Activated CD8-positive, alpha-beta T cell treated with anti-CD3 and anti-CD28 coated beads for 36 hours (primary cell): ENCODE data around the gene TRERF1. TPM values are rescaled to one million over a fixed set of nuclear protein-coding genes. Genes with fewer than 3 reads are reported as not detected.

Experiments used
- ATAC-seq: fragments of 200-7000 bp; cut with Tn5 transposase; one replicate; pipeline ENCODE4 v1.10.0; 2021; ENCODE audit warnings: mild to moderate bottlenecking, moderate library complexity
- CTCF ChIA-PET: fragments of 350-600 bp; sonication (Branson Sonifier 250); formaldehyde crosslinking; loops from one replicate; lab custom pipeline; 2021; ENCODE audit warnings: antibody characterized with exemption; lab: Charles Lee
- POLR2A ChIA-PET: fragments of 350-600 bp; sonication (Branson Sonifier 250); formaldehyde crosslinking; loops from one replicate; lab custom pipeline; 2021; ENCODE audit warnings: antibody characterized with exemption; lab: Charles Lee
- DNase-seq: peaks from one replicate; pipeline ENCODE4 v3.0.0-alpha.2; 2020
- H3K27ac Mint-ChIP-seq: one replicate; pipeline ENCODE4 v1.8.0; 2021; ENCODE audit warnings: mild to moderate bottlenecking, mixed read lengths
- H3K27me3 Mint-ChIP-seq: one replicate; pipeline ENCODE4 v1.8.0; 2021; ENCODE audit warnings: mixed read lengths
- H3K36me3 Mint-ChIP-seq: one replicate; pipeline ENCODE4 v1.8.0; 2021; ENCODE audit warnings: low read depth, mixed read lengths
- H3K4me1 Mint-ChIP-seq: one replicate; pipeline ENCODE4 v1.8.0; 2021; ENCODE audit warnings: low read depth, mixed read lengths
- H3K4me3 Mint-ChIP-seq: one replicate; pipeline ENCODE4 v1.8.0; 2021; ENCODE audit warnings: mild to moderate bottlenecking, moderate library complexity, mixed read lengths
- H3K9me3 Mint-ChIP-seq: one replicate; pipeline ENCODE4 v1.8.0; 2021; ENCODE audit warnings: mixed read lengths
- CTCF ChIP-seq: fragments of 200-600 bp; IDR thresholded peaks from one replicate; pipeline ENCODE4 v1.8.0; 2022; ENCODE audit warnings: antibody characterized with exemption, mild to moderate bottlenecking
- intact Hi-C: fragments of 100-400 bp; cut with micrococcal nuclease; formaldehyde crosslinking; loops from one replicate; pipeline ENCODE4 v1.10.0; 2022
- total RNA-seq, 2 experiments: library from RNA; stranded (reverse); gene quantifications; one replicate each; pipeline ENCODE4 v1.2.3, GENCODE V29; 2021

TRERF1 gene
- total RNA-seq, 2 experiments from 2014 or later: 6.5 to 6.9 TPM

- CTCF ChIA-PET: interaction anchor here (0.6 to 6.6 kb wide), 27 partner anchors 8 to 344 kb away, joined by 3 to 126 read pairs (median 3); no protein-coding TSS in a partner anchor
- H3K27me3 Mint-ChIP-seq: no peaks in the 10 kb centered on the region
- no peak for TF ChIP-seq CTCF
- peaks cover 5% of the 10 kb centered on the region for H3K36me3 Mint-ChIP-seq
- no peak overlapping the region for H3K27ac Mint-ChIP-seq
- no peak for DNase-seq
- no peak for ATAC-seq
- no peak overlapping the region for H3K4me3 Mint-ChIP-seq
- POLR2A ChIA-PET: interaction anchor here (0.7 kb wide), 1 partner anchor 21 kb away, joined by 3 read pairs; no protein-coding TSS in a partner anchor
- H3K9me3 Mint-ChIP-seq: no peaks in the 10 kb centered on the region
- H3K4me1 Mint-ChIP-seq: peaks cover 2% of the 10 kb centered on the region
- intact Hi-C loops: loop anchor here (5.0 kb wide), 1 partner anchor 287 kb away; no protein-coding TSS in a partner anchor
Measured at GRCh38 chr6:42259841-42260395, 191.8 kb downstream of the TRERF1 start.

DNA sequence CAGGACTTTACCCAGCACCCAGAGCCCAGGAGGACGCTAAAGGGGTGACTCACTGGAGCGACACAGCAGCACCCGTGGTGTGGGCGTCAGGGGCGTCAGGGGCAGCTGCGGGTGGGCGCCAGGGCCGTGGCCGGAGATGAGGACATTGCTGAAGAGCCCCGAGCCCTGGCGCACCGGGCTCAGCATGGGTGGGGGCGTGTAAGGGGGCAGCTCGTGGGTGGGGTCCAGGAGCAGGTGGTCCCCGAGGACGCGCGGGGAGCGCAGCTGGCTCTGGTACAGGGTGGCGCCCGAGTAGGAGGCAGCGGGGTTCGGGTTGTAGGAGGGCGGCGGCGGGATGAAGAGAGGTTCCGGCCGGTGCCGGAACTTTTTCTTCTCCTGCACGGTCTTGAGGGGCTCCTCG lies 192.4 kb downstream of the TRERF1 start:
- Mint-ChIP-seq H3K27me3 (no peaks in the 10 kb centered on the region), H3K36me3 (peaks cover 5% of the 10 kb centered on the region), H3K27ac (no peak overlapping the region), H3K9me3 (no peaks in the 10 kb centered on the region), H3K4me3 (no peak overlapping the region), H3K4me1 (peaks cover 2% of the 10 kb centered on the region)
- no peak for DNase-seq
- ChIA-PET POLR2A (no interaction called here), CTCF (interaction anchor here (1.1 to 1.5 kb wide), 2 partner anchors 13 to 229 kb away, joined by 3 read pairs; no protein-coding TSS in a partner anchor)
- TF ChIP-seq CTCF: no peak
- ATAC-seq: no peak
- intact Hi-C loops: no loop called here

- DNase-seq (no peak), ATAC-seq (no peak)
- no peak for TF ChIP-seq CTCF
- Mint-ChIP-seq H3K27me3 (no peaks in the 10 kb centered on the region), H3K27ac (no peak overlapping the region), H3K9me3 (no peaks in the 10 kb centered on the region), H3K4me3 (no peak overlapping the region), H3K4me1 (peaks cover 2% of the 10 kb centered on the region), H3K36me3 (peaks cover 2% of the 10 kb centered on the region)
- intact Hi-C loops: no loop called here
- POLR2A ChIA-PET: interaction anchor here (0.7 kb wide), 1 partner anchor 290 kb away, joined by 3 read pairs; no protein-coding TSS in a partner anchor
- CTCF ChIA-PET: interaction anchor here (0.9 to 1.4 kb wide), 4 partner anchors 26 to 305 kb away, joined by 3 to 6 read pairs (median 3); no protein-coding TSS in a partner anchor
Measured at GRCh38 chr6:42257614-42258013, 194.1 kb downstream of the TRERF1 start.

GRCh38 chr6:42257063-42257462 lies 194.7 kb downstream of the TRERF1 start:
- ATAC-seq: no peak
- no peak for DNase-seq
- Mint-ChIP-seq H3K27ac (no peak overlapping the region), H3K4me3 (no peak overlapping the region), H3K27me3 (no peaks in the 10 kb centered on the region), H3K4me1 (peaks cover 2% of the 10 kb centered on the region), H3K9me3 (no peaks in the 10 kb centered on the region), H3K36me3 (peaks cover 2% of the 10 kb centered on the region)
- ChIA-PET POLR2A (no interaction called here), CTCF (interaction anchor here (0.9 to 1.0 kb wide), 3 partner anchors 25 to 356 kb away, joined by 3 read pairs; no protein-coding TSS in a partner anchor)
- TF ChIP-seq CTCF: no peak
- intact Hi-C loops: no loop called here

- no peak for ATAC-seq
- ChIA-PET CTCF (interaction anchor here (1.3 to 1.6 kb wide), 2 partner anchors 55 to 292 kb away, joined by 5 to 12 read pairs; no protein-coding TSS in a partner anchor), POLR2A (no interaction called here)
- Mint-ChIP-seq H3K4me1 (no peaks in the 10 kb centered on the region), H3K27me3 (no peaks in the 10 kb centered on the region), H3K9me3 (no peaks in the 10 kb centered on the region), H3K27ac (no peak overlapping the region), H3K4me3 (no peak overlapping the region), H3K36me3 (peaks cover 2% of the 10 kb centered on the region)
- intact Hi-C loops: no loop called here
- DNase-seq: no peak
- no peak for TF ChIP-seq CTCF
Measured at GRCh38 chr6:42255050-42255449, 196.7 kb downstream of the TRERF1 start.
